ENCODE results near the gene PSMG2. TPM values are rescaled to one million over a fixed set of nuclear protein-coding genes. Genes with fewer than 3 reads are reported as not detected.
A peak's percentile ranks its signal among the peaks of the same experiment; 100 is the strongest.

The PSMG2 gene
- total and polyA plus RNA-seq, 4 experiments from 2014 or later: 59.7 to 139 (median 90.6) TPM

GRCh38 chr18:12658426-12659138 is 44.3 kb upstream of the PSMG2 start:
- Histone ChIP-seq H3K9me3 (ENCODE audit: control insufficient read depth in 1 of 2, low read length in 2 of 2) (no peaks in the 10 kb centered on the region), H3K4me1 (ENCODE audit: insufficient read depth, low read length) (peaks cover 9% of the 10 kb centered on the region), H3K27ac (ENCODE audit: low read depth, low read length) (no peak overlapping the region), H3K4me3 (ENCODE audit: low read length in 2 of 2) (peak overlapping the region in 1 of 2 donors; percentile 41), H3K27me3 (ENCODE audit: insufficient read depth, low read length) (no peaks in the 10 kb centered on the region), H3K36me3 (ENCODE audit: insufficient read depth, low read length) (no peaks in the 10 kb centered on the region)
- intact Hi-C loops (cut with micrococcal nuclease): loop anchor here (1.0 to 5.0 kb wide), 2 partner anchors 251 to 387 kb away; partner anchors contain the start of gene PRELID3A
- ChIA-PET POLR2A (ENCODE audit: partially characterized antibody) (interaction anchor here (1.0 to 1.9 kb wide), 2 partner anchors 281 to 330 kb away, joined by 3 to 5 read pairs; partner anchors contain the start of gene AFG3L2), CTCF (ENCODE audit: partially characterized antibody) (interaction anchor here (1.1 to 5.0 kb wide), 4 partner anchors 252 to 331 kb away, joined by 3 to 57 read pairs (median 6); no protein-coding TSS in a partner anchor)
- Mint-ChIP-seq H3K9me3 (no peaks in the 10 kb centered on the region), H3K4me1 (peaks cover 9 to 16% (median 12%) of the 10 kb centered on the region in 4 donors), H3K27me3 (peaks cover 0 to 2% of the 10 kb centered on the region in 2 donors), H3K27ac (peak overlapping the region; percentile 11 to 87 (median 63)), H3K36me3 (peaks cover 0 to 4% of the 10 kb centered on the region in 2 donors), H3K4me3 (peak overlapping the region; percentile 84 to 94 (median 92))
- peak in 4 of 5 donors; percentile 2 to 40 (median 20) for DNase-seq

GRCh38 chr18:12659904-12660605 is 42.8 kb upstream of the PSMG2 start:
- POLR2A ChIA-PET (ENCODE audit: partially characterized antibody): interaction anchor here (1.0 kb wide), 1 partner anchor 283 kb away, joined by 3 read pairs; the partner anchor contains the start of gene AFG3L2
- H3K4me1 Mint-ChIP-seq: peaks cover 9 to 16% (median 12%) of the 10 kb centered on the region in 4 donors

GRCh38 chr18:12668041-12668440 is 34.8 kb upstream of the PSMG2 start:
- no peaks in the 10 kb centered on the region for H3K4me1 ChIP-seq (ENCODE audit: insufficient read depth, low read length)
- ChIA-PET POLR2A (ENCODE audit: partially characterized antibody) (no interaction called here), CTCF (ENCODE audit: partially characterized antibody) (interaction anchor here (1.1 to 1.3 kb wide), 2 partner anchors 24 to 276 kb away, joined by 3 read pairs; no protein-coding TSS in a partner anchor)
- H3K36me3 Mint-ChIP-seq: peaks cover 2 to 3% of the 10 kb centered on the region in 2 donors
- no peak overlapping the region for H3K27ac Mint-ChIP-seq
- no peaks in the 10 kb centered on the region for H3K9me3 ChIP-seq (ENCODE audit: control insufficient read depth in 1 of 2, low read length in 2 of 2)
- intact Hi-C loops (cut with micrococcal nuclease): no loop called here
- H3K9me3 Mint-ChIP-seq: no peaks in the 10 kb centered on the region
- peaks cover 0 to 2% (median 0%) of the 10 kb centered on the region in 4 donors for H3K4me1 Mint-ChIP-seq
- H3K27me3 Mint-ChIP-seq: no peaks in the 10 kb centered on the region
- H3K27me3 ChIP-seq (ENCODE audit: insufficient read depth, low read length): no peaks in the 10 kb centered on the region
- H3K36me3 ChIP-seq (ENCODE audit: insufficient read depth, low read length): no peaks in the 10 kb centered on the region
- no peak overlapping the region for H3K4me3 Mint-ChIP-seq
- no peak for DNase-seq
- H3K27ac ChIP-seq (ENCODE audit: low read depth, low read length): no peak overlapping the region
- H3K4me3 ChIP-seq (ENCODE audit: low read length in 2 of 2): no peak overlapping the region

More at GRCh38 chr18:12659904-12660605, 42.8 kb upstream of the PSMG2 start:
- Mint-ChIP-seq H3K27me3 (peaks cover 0 to 2% of the 10 kb centered on the region in 2 donors), H3K4me3 (peak overlapping the region in 5 of 8 donors; percentile 26 to 65 (median 49)), H3K36me3 (peaks cover 0 to 4% of the 10 kb centered on the region in 2 donors), H3K27ac (peak overlapping the region in 2 of 7 donors; percentile 48 to 79), H3K9me3 (no peaks in the 10 kb centered on the region)
- Histone ChIP-seq H3K27me3 (ENCODE audit: insufficient read depth, low read length) (no peaks in the 10 kb centered on the region), H3K4me1 (ENCODE audit: insufficient read depth, low read length) (peaks cover 9% of the 10 kb centered on the region), H3K36me3 (ENCODE audit: insufficient read depth, low read length) (no peaks in the 10 kb centered on the region), H3K27ac (ENCODE audit: low read depth, low read length) (no peak overlapping the region), H3K9me3 (ENCODE audit: control insufficient read depth in 1 of 2, low read length in 2 of 2) (no peaks in the 10 kb centered on the region), H3K4me3 (ENCODE audit: low read length in 2 of 2) (no peak overlapping the region)
- DNase-seq: peak; percentile 43 to 58 (median 48)
- CTCF ChIA-PET (ENCODE audit: partially characterized antibody): interaction anchor here (1.0 to 5.0 kb wide), 4 partner anchors 267 to 333 kb away, joined by 3 to 57 read pairs (median 6); no protein-coding TSS in a partner anchor
- intact Hi-C loops (cut with micrococcal nuclease): loop anchor here (1.0 to 5.0 kb wide), 3 partner anchors 253 to 389 kb away; partner anchors contain the start of gene PRELID3A

- no peak for DNase-seq
- Histone ChIP-seq H3K27ac (ENCODE audit: low read depth, low read length) (no peak overlapping the region), H3K36me3 (ENCODE audit: insufficient read depth, low read length) (peaks cover 11% of the 10 kb centered on the region), H3K4me3 (ENCODE audit: low read length in 2 of 2) (no peak overlapping the region), H3K27me3 (ENCODE audit: insufficient read depth, low read length) (no peaks in the 10 kb centered on the region), H3K4me1 (ENCODE audit: insufficient read depth, low read length) (peaks cover 7% of the 10 kb centered on the region), H3K9me3 (ENCODE audit: control insufficient read depth in 1 of 2, low read length in 2 of 2) (no peaks in the 10 kb centered on the region)
- H3K4me1 Mint-ChIP-seq: peaks cover 7 to 12% (median 8%) of the 10 kb centered on the region in 4 donors
- POLR2A ChIA-PET (ENCODE audit: partially characterized antibody): no interaction called here
- CTCF ChIA-PET (ENCODE audit: partially characterized antibody): interaction anchor here (0.9 to 1.0 kb wide), 3 partner anchors 24 to 287 kb away, joined by 3 to 5 read pairs (median 3); partner anchors contain the start of genes CEP76 and PSMG2
- intact Hi-C loops (cut with micrococcal nuclease): no loop called here
- H3K4me3 Mint-ChIP-seq: peak overlapping the region in 6 of 8 donors; percentile 2 to 30 (median 10)
- H3K27me3 Mint-ChIP-seq: no peaks in the 10 kb centered on the region
- H3K27ac Mint-ChIP-seq: peak overlapping the region in 6 of 7 donors; percentile 65 to 89 (median 84)
- no peaks in the 10 kb centered on the region for H3K9me3 Mint-ChIP-seq
- peaks cover 18 to 28% of the 10 kb centered on the region in 2 donors for H3K36me3 Mint-ChIP-seq
These were observed 23.6 kb upstream of the PSMG2 start for GRCh38 chr18:12679183-12679786.

GRCh38 chr18:12686100-12686499 is 16.7 kb upstream of the PSMG2 start:
- no peak for DNase-seq
- H3K4me1 Mint-ChIP-seq: peaks cover 0 to 1% (median 0%) of the 10 kb centered on the region in 4 donors
- intact Hi-C loops (cut with micrococcal nuclease): no loop called here
- H3K27me3 Mint-ChIP-seq: no peaks in the 10 kb centered on the region
- ChIA-PET CTCF (ENCODE audit: partially characterized antibody) (interaction anchor here (0.5 to 0.7 kb wide), 2 partner anchors 19 to 294 kb away, joined by 3 read pairs; no protein-coding TSS in a partner anchor), POLR2A (ENCODE audit: partially characterized antibody) (no interaction called here)
- H3K27ac Mint-ChIP-seq: no peak overlapping the region
- H3K4me3 Mint-ChIP-seq: no peak overlapping the region
- no peaks in the 10 kb centered on the region for H3K36me3 ChIP-seq (ENCODE audit: insufficient read depth, low read length)
- H3K27me3 ChIP-seq (ENCODE audit: insufficient read depth, low read length): no peaks in the 10 kb centered on the region
- no peak overlapping the region for H3K4me3 ChIP-seq (ENCODE audit: low read length in 2 of 2)
- H3K9me3 ChIP-seq (ENCODE audit: control insufficient read depth in 1 of 2, low read length in 2 of 2): no peaks in the 10 kb centered on the region
- H3K27ac ChIP-seq (ENCODE audit: low read depth, low read length): no peak overlapping the region
- H3K9me3 Mint-ChIP-seq: no peaks in the 10 kb centered on the region
- peaks cover 0 to 8% of the 10 kb centered on the region in 2 donors for H3K36me3 Mint-ChIP-seq
- H3K4me1 ChIP-seq (ENCODE audit: insufficient read depth, low read length): no peaks in the 10 kb centered on the region

- intact Hi-C loops (cut with micrococcal nuclease): no loop called here
- H3K27ac ChIP-seq (ENCODE audit: low read depth, low read length): no peak overlapping the region
- ChIA-PET CTCF (ENCODE audit: partially characterized antibody) (no interaction called here), POLR2A (ENCODE audit: partially characterized antibody) (no interaction called here)
- no peaks in the 10 kb centered on the region for H3K36me3 ChIP-seq (ENCODE audit: insufficient read depth, low read length)
- Mint-ChIP-seq H3K9me3 (no peaks in the 10 kb centered on the region), H3K4me3 (no peak overlapping the region), H3K27ac (no peak overlapping the region), H3K27me3 (no peaks in the 10 kb centered on the region), H3K4me1 (peaks cover 0 to 6% (median 2%) of the 10 kb centered on the region in 4 donors), H3K36me3 (peaks cover 11 to 14% of the 10 kb centered on the region in 2 donors)
- no peak for DNase-seq
- H3K4me3 ChIP-seq (ENCODE audit: low read length in 2 of 2): no peak overlapping the region
- H3K27me3 ChIP-seq (ENCODE audit: insufficient read depth, low read length): no peaks in the 10 kb centered on the region
- H3K4me1 ChIP-seq (ENCODE audit: insufficient read depth, low read length): no peaks in the 10 kb centered on the region
- no peaks in the 10 kb centered on the region for H3K9me3 ChIP-seq (ENCODE audit: control insufficient read depth in 1 of 2, low read length in 2 of 2)
These were observed 13.5 kb upstream of the PSMG2 start for GRCh38 chr18:12689256-12689850.
